H1 (cell line): ENCODE measurements around the gene RHOV. TPM values are rescaled to one million over a fixed set of nuclear protein-coding genes. Genes with fewer than 3 reads are reported as not detected.

Experiments used
- ASH2L ChIP-seq: fragments of 200-600, 300-600 bp; sonication (generic); IDR thresholded peaks from one replicate; pipeline ENCODE4 v1.7.1; 2017; ENCODE audit warnings: low read length
- CHD7 ChIP-seq: fragments of 300-600 bp; sonication (generic); IDR thresholded peaks from 2 replicates; pipeline ENCODE4 v1.7.1; 2012; ENCODE audit warnings: low read length, moderate library complexity, mild to moderate bottlenecking, inconsistent platforms; ENCODE audit not compliant: insufficient replicate concordance
- KDM5A ChIP-seq: fragments of 200-600 bp; IDR thresholded peaks from 2 replicates; pipeline ENCODE4 v1.7.1; 2012; ENCODE audit warnings: mild to moderate bottlenecking, low read length, inconsistent platforms, mixed read lengths
- NANOG ChIP-seq: IDR thresholded peaks from 2 replicates; pipeline ENCODE4 v1.6.1; 2011; ENCODE audit warnings: low read length, low read depth, mild to moderate bottlenecking, inconsistent platforms; ENCODE audit not compliant: insufficient read depth, poor library complexity, severe bottlenecking
- POLR2A ChIP-seq, 2 experiments: IDR thresholded peaks; 1 replicate in 1 of 2; 2 replicates in 1 of 2; pipeline ENCODE4 v1.6.1; 2011; ENCODE audit warnings: low read depth in 2 of 2, low read length in 2 of 2, mild to moderate bottlenecking in 2 of 2; ENCODE audit errors: control extremely low read depth in 1 of 2
- POU5F1 ChIP-seq: IDR thresholded peaks from 2 replicates; pipeline ENCODE4 v1.6.1; 2011; ENCODE audit warnings: low read depth, mild to moderate bottlenecking, low read length, moderate library complexity
- SP1 ChIP-seq: IDR thresholded peaks from 2 replicates; pipeline ENCODE4 v1.6.1; 2011; ENCODE audit warnings: low read depth, low read length
- SP4 ChIP-seq: IDR thresholded peaks from 2 replicates; pipeline ENCODE4 v1.6.1; 2012; ENCODE audit warnings: low read length, inconsistent platforms
- polyA plus RNA-seq, 7 experiments: library from polyadenylated mRNA; depleted of rRNA in 3 of 7; stranded (reverse) in 5 of 7; unstranded in 2 of 7; fragments of >200 nt in 5 of 7; fragments of 200-250 nt in 2 of 7; gene quantifications; 1 replicate in 5 of 7; 2 replicates in 1 of 7; 4 replicates in 1 of 7; pipeline versions ENCODE4 v1.2.1 to v1.2.3, GENCODE V29; 2011 to 2013; ENCODE audit warnings: missing spikeins in 2 of 7, mixed read lengths in 2 of 7
- total RNA-seq: library from RNA; stranded (reverse); fragmentation: NEBNext Ultra II Directional; extraction: Animal tissue kit (Norgen Biotek cat#: 25700); gene quantifications from 2 replicates; pipeline ENCODE4 v1.2.1, GENCODE V29; 2021

RHOV gene
- total and polyA plus RNA-seq, 2 of the 8 experiments (the other 6 are each of a cell fraction or from before 2014, with no cell fraction given), result 1.5 to 2.7 TPM

- TF ChIP-seq NANOG (no peak), CHD7 (no peak), SP1 (peak; percentile 40; the same call in 1 of the 2 replicates), KDM5A (no peak), ASH2L (peak; percentile 22), POU5F1 (no peak), POLR2A (IDR thresholded peaks at IDR 0.05; ENCODE audit: control extremely low read depth in 1 of 2, low read depth in 2 of 2, low read length in 2 of 2) (no peak), SP4 (no peak)
Measured at GRCh38 chr15:40871749-40872617, 2.1 kb downstream of the RHOV start (continued).
